ENCODE data around the gene SLCO4C1. TPM values are rescaled to one million over a fixed set of nuclear protein-coding genes. Genes with fewer than 3 reads are reported as not detected.

The SLCO4C1 gene
- total RNA-seq, 4 donors from 2014 or later = 0.30 to 1.3 (median 0.94) TPM

Other genes starting within 250 kb of the SLCO4C1 start
- not detected for gene SLCO6A1, start 202.7 kb upstream of the SLCO4C1 start, total RNA-seq

All from lower leg skin (tissue), 4 donors.